GM19438 (cell line): ENCODE results near the gene MSI2.

Source experiments
- ATAC-seq: cut with Tn5 transposase; IDR thresholded peaks from one replicate; pipeline ENCODE4 v1.9.1; 2021; ENCODE audit warnings: low read depth; ENCODE audit not compliant: unreplicated experiment

Gene MSI2

GRCh38 chr17:57531648-57532504 is 275.6 kb downstream of the MSI2 start:
- ATAC-seq: no peak

GRCh38 chr17:57532556-57532955 is 276.2 kb downstream of the MSI2 start:
- no peak for ATAC-seq

DNA sequence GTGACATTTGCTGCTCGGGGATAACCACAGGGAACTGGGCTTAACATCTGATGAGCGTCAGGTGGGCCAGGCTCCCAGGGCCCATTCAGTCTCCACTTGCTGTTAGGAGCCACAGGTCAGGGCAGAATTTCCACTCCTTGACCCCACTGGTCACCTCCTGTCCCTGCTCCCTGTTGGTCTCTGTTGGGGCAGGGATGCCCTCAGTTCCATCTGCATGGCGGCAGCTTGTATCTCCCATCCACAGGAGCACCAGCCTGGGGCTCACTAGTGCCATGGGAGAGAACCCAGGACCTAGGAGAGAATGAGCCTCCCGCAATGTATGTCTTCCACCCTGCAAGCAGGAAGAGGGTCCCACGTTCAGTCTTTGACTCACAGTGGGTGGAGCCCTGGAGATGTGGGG is 276.6 kb downstream of the MSI2 start:
- no peak for ATAC-seq

GRCh38 chr17:57533684-57534305 is 277.5 kb downstream of the MSI2 start:
- ATAC-seq: no peak

DNA sequence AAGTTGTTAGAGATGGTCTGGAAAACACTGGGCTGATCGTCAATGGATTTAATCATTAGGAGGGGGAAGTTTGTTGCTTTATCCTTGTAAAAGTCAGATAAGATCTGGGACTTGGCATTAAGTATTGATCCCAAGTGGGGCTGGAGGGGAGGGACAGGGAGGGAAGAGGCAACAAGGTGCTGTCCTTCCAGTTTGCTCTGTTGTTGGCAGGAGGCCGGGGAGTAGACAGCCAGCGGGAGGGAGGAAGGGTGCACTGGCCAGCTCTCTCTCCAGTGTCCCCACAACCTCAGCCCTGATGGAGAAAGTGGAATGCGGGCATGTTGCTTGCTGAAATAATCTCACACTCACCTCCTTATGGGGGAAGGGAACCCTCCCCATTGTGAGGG is 278.5 kb downstream of the MSI2 start:
- ATAC-seq: no peak

GRCh38 chr17:57535249-57535966 is 279.1 kb downstream of the MSI2 start:
- ATAC-seq: no peak

- no peak for ATAC-seq
Measured at GRCh38 chr17:57536289-57536688, 280.0 kb downstream of the MSI2 start.

- no peak for ATAC-seq
Measured at GRCh38 chr17:57536789-57537523, 280.6 kb downstream of the MSI2 start.

- no peak for ATAC-seq
Measured at GRCh38 chr17:57537524-57538410, 281.4 kb downstream of the MSI2 start.

GRCh38 chr17:57538736-57539456 is 282.6 kb downstream of the MSI2 start:
- ATAC-seq: no peak

- no peak for ATAC-seq
Measured at GRCh38 chr17:57539529-57540301, 283.4 kb downstream of the MSI2 start.

- ATAC-seq: no peak
Measured at GRCh38 chr17:57540596-57540995, 284.3 kb downstream of the MSI2 start.

- ATAC-seq: no peak
Measured at GRCh38 chr17:57541049-57541448, 284.7 kb downstream of the MSI2 start.

DNA sequence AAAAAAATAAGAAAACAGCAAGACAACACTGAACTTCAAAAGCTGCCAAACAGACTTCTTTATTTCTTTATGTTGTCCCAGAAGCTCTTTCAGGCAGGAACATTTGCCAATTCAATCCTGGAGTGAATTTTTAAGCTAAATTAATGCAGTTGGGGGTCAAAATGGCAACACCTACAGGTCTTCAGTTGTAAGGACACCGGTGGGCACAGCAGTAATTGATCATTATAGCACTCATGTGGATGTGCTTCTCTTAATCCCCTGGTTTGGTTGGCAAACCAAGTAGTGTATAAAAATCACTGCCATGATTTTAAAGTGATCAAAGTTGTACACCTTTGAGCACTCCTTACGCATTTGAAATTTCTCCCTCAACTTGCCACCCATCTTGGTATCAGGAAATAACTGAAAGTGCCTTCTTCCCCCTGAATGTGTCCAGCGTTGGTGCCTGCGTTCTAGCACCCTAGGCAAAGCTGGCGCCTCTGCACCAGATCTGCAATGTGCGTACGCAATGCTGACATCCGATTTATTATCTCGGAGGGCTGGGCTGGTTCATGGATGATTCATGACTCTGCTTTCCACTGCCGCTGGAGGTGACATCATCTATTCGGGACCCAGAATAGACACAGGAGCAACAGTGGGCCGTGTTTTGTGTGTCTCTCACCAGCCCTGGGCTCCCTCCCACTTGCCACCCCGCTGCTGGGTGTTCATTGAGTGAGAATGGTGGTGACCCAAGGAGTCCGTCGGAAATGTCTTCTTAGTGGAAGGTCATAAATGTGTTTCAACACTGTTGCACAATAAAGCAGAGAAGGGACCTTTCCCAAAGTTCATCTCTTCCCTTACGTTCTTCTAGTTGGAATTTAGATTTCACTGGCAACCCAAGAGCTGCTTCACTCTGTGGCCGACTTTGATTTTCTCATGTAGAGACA is 285.4 kb downstream of the MSI2 start:
- ATAC-seq: no peak

- no peak for ATAC-seq
Measured at GRCh38 chr17:57542510-57542909, 286.2 kb downstream of the MSI2 start.

DNA sequence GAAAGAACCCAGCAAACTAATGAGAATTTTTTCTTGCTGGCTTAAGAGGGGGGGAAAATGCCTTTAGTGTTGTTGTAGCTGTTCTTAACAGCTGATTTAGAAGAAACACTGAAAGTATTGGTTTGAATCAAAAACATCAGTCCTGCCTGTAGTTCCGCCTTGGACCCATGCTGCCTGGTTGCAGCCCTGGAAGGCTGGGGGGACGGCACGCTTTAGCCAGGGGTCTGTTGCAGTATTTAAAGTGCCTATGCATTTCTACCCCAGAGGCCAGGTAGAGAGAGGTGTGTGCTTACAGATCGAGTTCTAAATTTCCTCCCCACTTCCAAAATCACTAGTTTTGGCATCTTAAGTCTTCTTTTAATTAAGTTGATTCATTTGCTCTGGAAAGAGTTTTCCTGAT is 286.9 kb downstream of the MSI2 start:
- ATAC-seq: no peak

- no peak for ATAC-seq
Measured at GRCh38 chr17:57544401-57544800, 288.1 kb downstream of the MSI2 start.
